ENCODE results near the gene COL4A1.

GRCh38 chr13:110263888-110264287 is 43.1 kb downstream of the COL4A1 start:
- TF ChIP-seq CTCF (IDR thresholded peaks at IDR 0.05; ENCODE audit: low read length): no peak
- no peak for TF ChIP-seq EZH2 (optimal IDR thresholded peaks at IDR 0.05; ENCODE audit: low read depth, low read length)

Measured in MM.1S (cell line).